Endothelial cell of umbilical vein (primary cell): ENCODE measurements around the gene NIN. TPM values are rescaled to one million over a fixed set of nuclear protein-coding genes. Genes with fewer than 3 reads are reported as not detected.

Experiments used
- BruUV-seq: library from RNA; stranded (reverse); fragments of 400-500 nt; replicated peaks from 2 replicates; lab custom pipeline; 2021; lab: Mats Ljungman, UMichigan
- CTCF ChIA-PET: fragments of 300-600, 350-600 bp; sonication (Branson Sonifier 250); formaldehyde crosslinking; loops from one replicate; lab custom pipeline; 2021; ENCODE audit warnings: antibody characterized with exemption, inconsistent platforms; lab: Charles Lee
- POLR2A ChIA-PET: fragments of 300-600, 350-600 bp; sonication (Branson Sonifier 250); formaldehyde crosslinking; loops from one replicate; lab custom pipeline; 2021; ENCODE audit warnings: antibody characterized with exemption, inconsistent platforms; lab: Charles Lee
- DNase-seq: peaks from one replicate; pipeline ENCODE4 v3.0.0-alpha.2; 2011; ENCODE audit warnings: low read depth, low spot score
- FAIRE-seq: peaks from 2 replicates; lab custom pipeline; 2011; peaks lifted over from hg19 to GRCh38; lab: Jason Lieb, UNC
- H2AFZ ChIP-seq: 2 replicates; pipeline ENCODE4 v1.6.0; 2012; ENCODE audit warnings: low read depth, low read length, control low read depth, inconsistent platforms
- H3K27ac ChIP-seq: 2 replicates; pipeline ENCODE4 v1.5.1; 2011; ENCODE audit warnings: low read depth, mild to moderate bottlenecking, control low read depth, low read length, moderate library complexity; ENCODE audit not compliant: insufficient read depth
- H3K27me3 ChIP-seq, 2 experiments: 2 replicates each; pipeline versions ENCODE4 v1.6.0 to v1.6.1; 2011; ENCODE audit warnings: low read length in 2 of 2, mixed read lengths in 1 of 2; ENCODE audit not compliant: control insufficient read depth in 2 of 2, insufficient read depth in 2 of 2
- H3K36me3 ChIP-seq, 2 experiments: 2 replicates in 1 of 2; 3 replicates in 1 of 2; pipeline ENCODE4 v1.5.1; 2011; ENCODE audit warnings: low read length in 2 of 2, mild to moderate bottlenecking in 1 of 2, moderate library complexity in 1 of 2; ENCODE audit not compliant: control insufficient read depth in 2 of 2, insufficient read depth in 2 of 2; ENCODE audit errors: extremely low read depth in 1 of 2
- H3K4me1 ChIP-seq: 3 replicates; pipeline ENCODE4 v1.5.1; 2011; ENCODE audit warnings: mild to moderate bottlenecking, low read length; ENCODE audit not compliant: control insufficient read depth, insufficient read depth; ENCODE audit errors: extremely low read depth
- H3K4me2 ChIP-seq: 2 replicates; pipeline ENCODE4 v1.6.1; 2011; ENCODE audit warnings: low read length, control low read depth, mixed read lengths; ENCODE audit not compliant: insufficient read depth
- H3K4me3 ChIP-seq, 3 experiments: fragments of 200-600 bp in 1 of 3; sonication (generic), shearing (Covaris generic) in 1 of 3; replicated peaks in 1 of 3; 2 replicates each; pipeline ENCODE4 v1.5.1; 2011 to 2016; ENCODE audit warnings: control low read depth in 3 of 3, low read length in 3 of 3, mild to moderate bottlenecking in 2 of 3, inconsistent platforms in 1 of 3, low read depth in 1 of 3, moderate library complexity in 1 of 3; ENCODE audit not compliant: insufficient read depth in 1 of 3
- H3K79me2 ChIP-seq: 2 replicates; pipeline ENCODE4 v1.6.0; 2012; ENCODE audit warnings: low read length, inconsistent platforms; ENCODE audit not compliant: control insufficient read depth, insufficient read depth
- H3K9ac ChIP-seq: replicated peaks from 2 replicates; pipeline ENCODE3; 2011; ENCODE audit warnings: low read length, control low read depth; ENCODE audit not compliant: insufficient read depth; ENCODE audit errors: extremely low read depth
- H3K9me1 ChIP-seq: replicated peaks from 3 replicates; pipeline ENCODE4 v1.6.0; 2011; ENCODE audit warnings: mild to moderate bottlenecking, low read length; ENCODE audit not compliant: control insufficient read depth, insufficient read depth; ENCODE audit errors: extremely low read depth
- H3K9me3 ChIP-seq: replicated peaks from 2 replicates; pipeline ENCODE4 v1.5.1; 2012; ENCODE audit warnings: low read length, inconsistent platforms; ENCODE audit not compliant: control insufficient read depth, insufficient read depth
- H4K20me1 ChIP-seq: replicated peaks from 2 replicates; pipeline ENCODE3; 2011; ENCODE audit warnings: mild to moderate bottlenecking, low read length; ENCODE audit not compliant: control insufficient read depth, insufficient read depth; ENCODE audit errors: extremely low read depth
- EZH2 ChIP-seq: IDR thresholded peaks from 2 replicates; pipeline ENCODE4 v1.6.1; 2012; ENCODE audit warnings: borderline replicate concordance, low read depth, mild to moderate bottlenecking, moderate library complexity, low read length, inconsistent platforms; ENCODE audit not compliant: severe bottlenecking
- FOS ChIP-seq: IDR thresholded peaks from 2 replicates; pipeline ENCODE4 v1.6.1; 2011; ENCODE audit warnings: mild to moderate bottlenecking, low read length, moderate library complexity, borderline replicate concordance; ENCODE audit not compliant: insufficient read depth
- GATA2 ChIP-seq: IDR thresholded peaks from 2 replicates; pipeline ENCODE4 v1.7.0; 2011; ENCODE audit warnings: low read depth, mild to moderate bottlenecking, moderate library complexity, mixed read lengths, low read length; ENCODE audit not compliant: insufficient read length, insufficient read depth
- JUN ChIP-seq: IDR thresholded peaks from 2 replicates; pipeline ENCODE4 v1.6.1; 2011; ENCODE audit warnings: borderline replicate concordance, low read depth; ENCODE audit not compliant: insufficient read length, insufficient read depth
- MYC ChIP-seq: IDR thresholded peaks from one replicate; pipeline ENCODE4 v1.6.1; 2011; ENCODE audit warnings: mild to moderate bottlenecking, low read depth, low read length
- POLR2A ChIP-seq: IDR thresholded peaks from 2 replicates; pipeline ENCODE4 v1.6.1; 2012; ENCODE audit warnings: low read depth, mild to moderate bottlenecking, control low read depth, low read length
- POLR2AphosphoS5 ChIP-seq: IDR thresholded peaks from 2 replicates; pipeline ENCODE4 v1.6.1; 2012; ENCODE audit warnings: low read depth, mild to moderate bottlenecking, control low read depth, low read length, moderate library complexity; ENCODE audit not compliant: insufficient read depth
- dilution Hi-C: fragments of 300-500 bp; cut with MboI; formaldehyde crosslinking; loops from one replicate; pipeline ENCODE4 v1.15.0; 2019; ENCODE audit warnings: low sequenced_read_pairs; ENCODE audit not compliant: extremely low pct_ligation_motif_present
- intact Hi-C: fragments of 100-400 bp; cut with micrococcal nuclease; formaldehyde crosslinking; loops from one replicate; pipeline ENCODE4 v1.10.0; 2022
- polyA plus RNA-seq, 4 experiments: library from polyadenylated mRNA; depleted of rRNA in 3 of 4; stranded (reverse) in 3 of 4; unstranded in 1 of 4; fragments of >200 nt; gene quantifications; 2 replicates each; pipeline versions ENCODE4 v1.2.1 to v1.2.3, GENCODE V29; 2011 to 2012; ENCODE audit warnings: missing spikeins in 1 of 4
- total RNA-seq: library from RNA; stranded (reverse); gene quantifications from 2 replicates; pipeline ENCODE4 v1.2.3, GENCODE V29; 2021
- TF ChIP-seq, protein P1 (sequence below), 2 donors: IDR thresholded peaks; 1 replicate in 1 of 2; 2 replicates in 1 of 2; pipeline ENCODE4 v1.5.1; 2011; ENCODE audit warnings: low read length in 2 of 2, mild to moderate bottlenecking in 2 of 2, moderate library complexity in 2 of 2, control low read depth in 1 of 2, inconsistent platforms in 1 of 2, low read depth in 1 of 2; ENCODE audit not compliant: insufficient read depth in 1 of 2; ENCODE audit errors: extremely low read depth in 1 of 2
- TF ChIP-seq, protein P2 (sequence below): IDR thresholded peaks from 2 replicates; pipeline ENCODE4 v1.6.1; 2011; ENCODE audit not compliant: insufficient read depth, insufficient read length

NIN gene
- total and polyA plus RNA-seq, 2 donors (not counting 3 experiments of a cell fraction or from before 2014, with no cell fraction given), result 7.1 to 76.3 TPM

DNA sequence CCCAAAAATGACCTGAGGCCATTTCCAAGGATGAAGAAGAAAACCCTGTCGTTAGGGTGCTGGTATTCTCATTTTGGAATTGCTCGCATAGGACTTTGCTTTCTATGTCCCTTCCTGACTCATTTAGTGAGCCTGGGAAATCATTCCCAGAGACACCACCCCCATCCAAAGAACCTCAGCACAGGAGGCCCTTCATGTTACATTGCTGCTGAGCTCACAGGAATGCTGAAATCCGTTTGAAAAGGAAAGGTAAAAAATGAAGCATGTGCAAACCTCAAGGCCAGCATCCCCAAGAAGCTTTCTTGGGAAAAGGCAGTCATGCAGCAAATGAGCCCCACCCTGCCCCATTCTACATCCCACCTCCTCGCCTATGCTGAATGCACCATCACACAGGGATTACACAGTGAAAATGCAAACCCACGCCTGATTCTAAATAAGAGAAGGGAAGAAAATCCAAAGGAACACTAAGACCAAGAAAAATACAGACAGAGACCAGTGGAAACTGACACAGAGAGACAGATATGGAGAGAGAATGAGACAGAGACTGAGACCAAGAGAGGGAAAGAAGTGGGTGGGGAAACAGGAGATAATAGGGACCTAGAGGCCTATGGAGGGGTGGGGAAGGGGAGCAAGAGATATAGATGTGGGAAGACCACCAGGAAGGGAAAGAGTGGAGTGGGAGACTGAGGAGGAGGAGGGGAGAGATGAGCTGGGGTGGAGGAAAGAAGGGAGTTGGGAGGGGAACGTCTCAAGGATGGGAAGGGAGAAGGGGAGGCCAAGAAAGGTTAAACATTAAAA, 33.5 kb downstream of the NIN start:
- H3K9me1 ChIP-seq, result no peaks in the 10 kb centered on the region
- H2AFZ ChIP-seq, result no peak overlapping the region
- H3K27ac ChIP-seq, result no peak overlapping the region
- H3K79me2 ChIP-seq, result peaks cover 24% of the 10 kb centered on the region
- H3K9ac ChIP-seq, result no peak overlapping the region
- CTCF ChIA-PET, result interaction anchor here (0.8 to 5.2 kb wide), 7 partner anchors 12 to 62 kb away, joined by 3 to 42 read pairs (median 4); no protein-coding TSS in a partner anchor
- TF ChIP-seq GATA2 (no peak), EZH2 (no peak), POLR2A (no peak), MYC (no peak), FOS (no peak), POLR2AphosphoS5 (no peak), JUN (no peak)
- TF ChIP-seq, protein P1, sequence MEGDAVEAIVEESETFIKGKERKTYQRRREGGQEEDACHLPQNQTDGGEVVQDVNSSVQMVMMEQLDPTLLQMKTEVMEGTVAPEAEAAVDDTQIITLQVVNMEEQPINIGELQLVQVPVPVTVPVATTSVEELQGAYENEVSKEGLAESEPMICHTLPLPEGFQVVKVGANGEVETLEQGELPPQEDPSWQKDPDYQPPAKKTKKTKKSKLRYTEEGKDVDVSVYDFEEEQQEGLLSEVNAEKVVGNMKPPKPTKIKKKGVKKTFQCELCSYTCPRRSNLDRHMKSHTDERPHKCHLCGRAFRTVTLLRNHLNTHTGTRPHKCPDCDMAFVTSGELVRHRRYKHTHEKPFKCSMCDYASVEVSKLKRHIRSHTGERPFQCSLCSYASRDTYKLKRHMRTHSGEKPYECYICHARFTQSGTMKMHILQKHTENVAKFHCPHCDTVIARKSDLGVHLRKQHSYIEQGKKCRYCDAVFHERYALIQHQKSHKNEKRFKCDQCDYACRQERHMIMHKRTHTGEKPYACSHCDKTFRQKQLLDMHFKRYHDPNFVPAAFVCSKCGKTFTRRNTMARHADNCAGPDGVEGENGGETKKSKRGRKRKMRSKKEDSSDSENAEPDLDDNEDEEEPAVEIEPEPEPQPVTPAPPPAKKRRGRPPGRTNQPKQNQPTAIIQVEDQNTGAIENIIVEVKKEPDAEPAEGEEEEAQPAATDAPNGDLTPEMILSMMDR (IDR thresholded peaks at IDR 0.05; ENCODE audit: extremely low read depth in 1 of 2, insufficient read depth in 1 of 2, low read depth in 1 of 2, low read length in 2 of 2), result no peak
- TF ChIP-seq, protein P2, sequence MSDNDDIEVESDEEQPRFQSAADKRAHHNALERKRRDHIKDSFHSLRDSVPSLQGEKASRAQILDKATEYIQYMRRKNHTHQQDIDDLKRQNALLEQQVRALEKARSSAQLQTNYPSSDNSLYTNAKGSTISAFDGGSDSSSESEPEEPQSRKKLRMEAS, result no peak
- DNase-seq (no peak), FAIRE-seq (no peak)
- no peak overlapping the region for H3K4me2 ChIP-seq
- H3K27me3 ChIP-seq, result no peaks in the 10 kb centered on the region
- peaks cover 3 to 8% of the 10 kb centered on the region in 2 experiments for H3K36me3 ChIP-seq
- H3K9me3 ChIP-seq, result no peaks in the 10 kb centered on the region
- no peak overlapping the region for H3K4me3 ChIP-seq
- POLR2A ChIA-PET, result no interaction called here
- peaks cover 45% of the 10 kb centered on the region for H3K4me1 ChIP-seq
- intact Hi-C loops, result no loop called here
- no TSS peak for BruUV-seq
- peaks cover 2% of the 10 kb centered on the region for H4K20me1 ChIP-seq
- dilution Hi-C loops, result no loop called here
